GM10266 (cell line): Measurements from ENCODE around the gene TLL1.

Source experiments
- DNase-seq: peaks from one replicate; pipeline ENCODE4 v3.0.0; 2012; ENCODE audit errors: extremely low spot score
- TF ChIP-seq, protein P1 (sequence below): IDR thresholded peaks from 2 replicates; pipeline ENCODE4 v1.5.1; 2012; ENCODE audit warnings: mild to moderate bottlenecking, low read depth; ENCODE audit not compliant: control insufficient read depth, insufficient read depth; ENCODE audit errors: missing control alignments

Gene TLL1

DNA sequence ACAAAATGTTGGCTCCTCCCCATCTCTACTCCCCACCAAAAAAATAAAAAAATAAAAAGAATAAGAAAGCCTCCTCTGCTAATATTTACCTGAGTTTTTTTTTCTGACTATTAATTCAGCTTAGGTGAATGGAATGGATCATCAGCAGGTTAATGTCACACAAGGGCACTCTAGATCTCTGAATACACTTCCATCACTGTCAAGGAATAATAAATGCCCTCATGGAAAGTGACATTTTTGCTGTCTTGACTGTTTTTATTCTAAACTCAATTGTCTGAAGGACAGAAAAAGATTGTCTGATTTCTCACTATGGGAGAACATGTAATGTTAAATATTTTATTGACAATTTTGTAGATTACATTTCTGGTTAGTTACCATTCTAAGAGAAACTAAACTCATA, 30.4 kb upstream of the TLL1 start:
- no peak for DNase-seq
- TF ChIP-seq, protein P1, sequence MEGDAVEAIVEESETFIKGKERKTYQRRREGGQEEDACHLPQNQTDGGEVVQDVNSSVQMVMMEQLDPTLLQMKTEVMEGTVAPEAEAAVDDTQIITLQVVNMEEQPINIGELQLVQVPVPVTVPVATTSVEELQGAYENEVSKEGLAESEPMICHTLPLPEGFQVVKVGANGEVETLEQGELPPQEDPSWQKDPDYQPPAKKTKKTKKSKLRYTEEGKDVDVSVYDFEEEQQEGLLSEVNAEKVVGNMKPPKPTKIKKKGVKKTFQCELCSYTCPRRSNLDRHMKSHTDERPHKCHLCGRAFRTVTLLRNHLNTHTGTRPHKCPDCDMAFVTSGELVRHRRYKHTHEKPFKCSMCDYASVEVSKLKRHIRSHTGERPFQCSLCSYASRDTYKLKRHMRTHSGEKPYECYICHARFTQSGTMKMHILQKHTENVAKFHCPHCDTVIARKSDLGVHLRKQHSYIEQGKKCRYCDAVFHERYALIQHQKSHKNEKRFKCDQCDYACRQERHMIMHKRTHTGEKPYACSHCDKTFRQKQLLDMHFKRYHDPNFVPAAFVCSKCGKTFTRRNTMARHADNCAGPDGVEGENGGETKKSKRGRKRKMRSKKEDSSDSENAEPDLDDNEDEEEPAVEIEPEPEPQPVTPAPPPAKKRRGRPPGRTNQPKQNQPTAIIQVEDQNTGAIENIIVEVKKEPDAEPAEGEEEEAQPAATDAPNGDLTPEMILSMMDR, result no peak

DNA sequence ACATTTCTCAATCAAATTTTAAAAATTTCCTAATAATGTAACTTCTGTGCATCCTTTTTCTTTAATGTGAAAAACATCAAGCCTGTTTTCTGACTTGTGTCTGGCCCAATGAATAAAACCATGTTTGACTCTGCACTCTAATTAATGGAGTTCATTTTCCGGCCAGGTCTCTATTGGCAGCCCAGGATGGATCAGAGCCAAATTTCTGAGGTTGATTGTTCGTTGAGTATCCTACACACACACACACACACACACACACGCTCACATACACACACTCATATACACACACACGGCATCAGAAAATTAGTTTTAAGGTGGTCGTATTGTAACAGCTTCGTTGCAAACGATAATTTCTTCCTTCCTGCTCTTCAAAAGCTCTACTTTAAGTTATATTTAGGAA, 28.9 kb upstream of the TLL1 start:
- TF ChIP-seq, protein P1, result no peak

DNA sequence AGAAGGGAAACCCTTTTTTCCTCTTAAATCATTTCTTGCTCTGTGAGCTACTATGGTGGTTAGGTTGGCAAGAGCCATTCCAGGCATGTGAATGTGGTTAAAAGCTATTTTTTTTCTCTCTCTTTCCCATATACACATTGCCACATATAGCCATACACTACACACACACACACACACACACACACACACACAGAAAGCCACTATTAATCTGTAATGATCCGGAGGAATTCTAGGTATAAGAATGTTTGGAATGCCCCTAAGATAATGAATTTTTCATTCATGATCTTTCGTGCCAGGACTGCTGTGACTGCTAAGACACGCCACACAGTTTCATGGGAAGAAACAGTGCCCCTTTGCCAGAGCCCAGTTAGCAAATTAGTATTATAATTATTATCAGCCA, 21.8 kb upstream of the TLL1 start:
- DNase-seq, result no peak
- TF ChIP-seq, protein P1, result no peak

More for the DNA sequence above, 28.9 kb upstream of the TLL1 start:
- no peak for DNase-seq

DNA sequence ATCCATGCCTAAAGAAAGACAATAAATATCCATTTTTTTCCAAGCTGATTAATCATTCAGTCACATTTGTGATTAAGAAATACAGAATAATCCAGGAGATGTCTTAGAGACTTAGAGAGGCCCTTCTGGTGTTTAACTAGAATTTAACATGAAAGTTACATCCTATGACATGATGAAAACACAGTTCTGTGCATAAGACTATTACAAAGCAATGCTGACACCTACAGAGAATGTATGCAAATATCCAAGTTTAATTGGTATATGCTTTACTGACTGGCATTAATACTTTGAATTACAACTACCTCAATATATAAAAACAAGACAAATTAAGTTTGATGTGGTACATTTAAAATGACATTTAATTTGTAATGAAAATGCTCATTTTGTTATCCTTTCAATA, 17.8 kb upstream of the TLL1 start:
- TF ChIP-seq, protein P1, result no peak
- no peak for DNase-seq

DNA sequence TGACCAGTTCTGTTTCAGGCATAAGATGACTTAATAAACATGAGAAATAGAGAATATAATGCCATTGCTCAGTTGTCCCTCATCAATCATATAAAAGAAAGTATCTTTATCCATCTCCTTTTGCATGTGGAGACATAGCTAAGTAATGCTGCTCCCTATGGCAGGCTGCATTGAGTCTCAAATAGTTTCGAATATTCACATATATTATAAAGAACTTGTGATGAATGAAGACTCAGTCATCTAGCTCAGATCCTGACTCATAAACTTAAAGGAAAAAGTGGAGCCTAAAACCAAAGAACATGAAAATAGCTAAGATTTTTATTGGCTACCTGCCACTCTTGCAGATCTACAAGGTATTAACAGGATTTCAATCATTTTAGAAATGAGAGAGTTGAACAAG, 11.7 kb upstream of the TLL1 start:
- TF ChIP-seq, protein P1, result no peak
- no peak for DNase-seq

DNA sequence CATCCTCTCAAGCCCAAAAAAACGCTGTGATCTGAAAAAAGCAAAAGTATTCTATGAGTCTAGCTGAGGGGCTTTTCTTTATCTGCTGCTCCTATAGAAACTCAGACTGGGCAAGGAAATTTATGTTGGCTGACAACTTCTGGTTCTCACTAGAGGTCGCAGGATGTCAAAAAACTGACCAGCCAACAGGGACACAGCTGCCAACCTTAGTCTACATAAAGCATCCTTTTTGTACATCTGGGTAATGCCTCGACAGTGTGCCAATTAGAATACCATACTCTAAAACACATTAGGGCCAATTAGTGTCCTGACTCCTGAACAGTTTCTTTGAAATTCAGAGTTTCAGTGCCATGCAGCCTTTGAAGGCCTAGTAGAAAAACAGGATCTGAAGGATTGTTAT, 8.8 kb upstream of the TLL1 start:
- DNase-seq, result no peak
- TF ChIP-seq, protein P1, result no peak

DNA sequence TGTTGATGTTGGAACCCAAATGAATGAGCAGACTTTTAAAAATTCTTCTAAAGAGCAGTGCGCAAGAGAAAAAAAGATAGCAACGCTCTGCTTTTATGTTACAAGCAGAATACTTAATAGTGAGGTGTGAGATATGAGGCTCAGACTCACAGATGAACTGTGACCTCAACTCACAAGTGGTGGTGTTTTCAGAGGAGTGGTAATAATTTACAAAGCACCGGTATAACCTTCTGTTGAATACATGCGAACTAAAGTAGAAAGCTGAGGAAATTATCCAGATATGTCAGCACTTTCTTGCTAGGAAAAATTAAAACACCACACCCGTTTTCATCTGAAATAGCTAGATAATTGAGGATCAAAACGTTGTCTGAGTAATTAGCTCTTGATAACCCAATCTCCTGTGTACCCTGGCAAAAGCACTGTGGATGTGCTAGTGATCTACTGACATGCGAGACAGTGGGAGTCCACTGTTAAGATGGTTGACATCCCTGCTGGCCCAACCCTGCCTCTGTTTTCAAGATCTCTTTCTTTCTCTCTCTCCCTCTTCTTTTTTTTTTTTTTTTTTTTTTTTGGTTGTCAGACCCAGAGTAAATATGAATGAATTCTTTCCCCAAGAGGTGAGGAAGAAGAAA, 6.9 kb upstream of the TLL1 start:
- TF ChIP-seq, protein P1, result no peak
- DNase-seq, result no peak
